Chondrocyte (in vitro differentiated cells): ENCODE measurements around the gene PLEKHG4B. TPM values are rescaled to one million over a fixed set of nuclear protein-coding genes. Genes with fewer than 3 reads are reported as not detected.
A peak's percentile ranks its signal among the peaks of the same experiment; 100 is the strongest.

Experiments
- DNase-seq: peaks from one replicate; pipeline ENCODE4 v3.0.0; 2021; ENCODE audit warnings: mixed read lengths, low spot score
- H3K27ac Mint-ChIP-seq: one replicate; pipeline ENCODE4 v1.8.0; 2021; ENCODE audit warnings: mild to moderate bottlenecking, moderate library complexity, mixed read lengths; ENCODE audit not compliant: unreplicated experiment
- H3K27me3 Mint-ChIP-seq: 2 replicates; pipeline ENCODE4 v1.8.0; 2021; ENCODE audit warnings: low read depth, mixed read lengths
- H3K36me3 Mint-ChIP-seq: 2 replicates; pipeline ENCODE4 v1.8.0; 2021; ENCODE audit warnings: low read depth, mixed read lengths
- H3K4me1 Mint-ChIP-seq: 2 replicates; pipeline ENCODE4 v1.8.0; 2021; ENCODE audit warnings: low read depth, mild to moderate bottlenecking, mixed read lengths
- H3K4me3 Mint-ChIP-seq: one replicate; pipeline ENCODE4 v1.8.0; 2021; ENCODE audit warnings: mild to moderate bottlenecking, moderate library complexity, mixed read lengths; ENCODE audit not compliant: unreplicated experiment
- H3K9me3 Mint-ChIP-seq: 2 replicates; pipeline ENCODE4 v1.8.0; 2021; ENCODE audit warnings: low read depth, mixed read lengths
- total RNA-seq: library from RNA; stranded (reverse); gene quantifications from 3 replicates; pipeline ENCODE4 v1.2.1, GENCODE V29; 2021
- TF ChIP-seq, protein P1 (sequence below): fragments of 200-600 bp; sonication (generic); IDR thresholded peaks from 2 replicates; pipeline ENCODE4 v1.5.0; 2021; ENCODE audit warnings: antibody characterized with exemption, mild to moderate bottlenecking, moderate library complexity

Gene PLEKHG4B
- total RNA-seq, 1 donor from 2014 or later: 2.0 TPM

DNA sequence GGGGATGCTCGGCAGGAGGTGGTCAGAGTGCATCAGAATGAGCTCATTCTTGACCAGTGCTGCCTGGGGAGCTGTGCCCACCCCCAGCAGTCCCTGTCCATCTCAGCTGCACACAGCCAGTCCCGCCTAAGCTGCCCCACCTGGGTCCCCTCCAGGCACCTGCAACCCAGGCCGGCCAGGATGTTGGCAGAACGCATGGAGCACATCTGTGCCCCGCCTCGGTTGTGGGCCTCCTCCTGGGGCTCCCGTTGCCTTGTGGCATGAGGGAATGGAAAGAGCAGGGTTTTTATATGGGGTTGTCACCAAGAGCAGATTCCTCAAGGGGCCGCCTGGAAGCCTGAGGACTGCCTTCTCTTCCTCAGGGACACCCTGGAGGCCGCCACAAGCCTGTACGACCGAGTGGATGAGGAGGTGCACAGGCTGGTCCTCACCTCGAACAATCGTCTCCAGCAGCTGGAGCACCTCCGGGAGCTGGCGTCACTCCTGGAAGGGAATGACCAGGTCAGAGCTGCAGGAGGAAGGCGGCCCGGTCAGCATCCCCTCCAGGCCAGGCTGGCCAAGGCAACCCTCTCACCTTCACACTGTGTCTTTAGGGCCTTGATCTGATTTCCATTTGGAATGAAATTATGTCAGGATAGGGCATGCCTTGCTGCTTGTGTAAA, 64.6 kb downstream of the PLEKHG4B start:
- H3K27ac Mint-ChIP-seq: no peak overlapping the region
- H3K9me3 Mint-ChIP-seq: no peaks in the 10 kb centered on the region
- peaks cover 37% of the 10 kb centered on the region for H3K4me1 Mint-ChIP-seq

DNA sequence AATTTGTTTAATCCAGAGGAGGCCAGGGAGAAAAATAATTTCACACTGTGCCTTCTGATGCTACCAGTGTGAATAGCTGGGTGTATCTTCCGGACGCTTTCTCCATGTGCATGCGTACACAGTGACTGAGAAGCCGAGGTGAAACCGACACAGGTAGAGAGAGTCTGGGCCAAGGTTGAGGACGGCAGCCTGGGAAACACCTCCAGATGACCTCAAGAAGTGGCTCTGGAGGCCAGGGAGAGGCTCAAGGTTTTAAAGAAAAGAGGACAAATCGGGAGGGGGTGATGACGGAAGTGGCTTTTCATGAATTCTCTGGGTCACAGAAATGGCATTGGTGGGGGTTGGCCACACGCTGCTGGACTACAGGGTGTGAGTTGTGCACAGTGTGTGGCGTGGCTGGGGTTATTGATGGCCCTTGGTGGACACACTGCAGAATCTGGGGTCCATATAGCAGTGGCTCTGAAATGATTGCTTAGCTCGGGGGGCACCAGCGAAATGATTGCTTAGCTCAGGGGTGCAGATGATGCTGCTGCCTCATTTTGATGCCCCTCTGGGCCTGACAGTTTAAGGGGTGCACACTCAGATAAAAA, 65.3 kb downstream of the PLEKHG4B start:
- Mint-ChIP-seq H3K4me1 (peaks cover 37% of the 10 kb centered on the region), H3K27ac (no peak overlapping the region), H3K27me3 (peaks cover 8% of the 10 kb centered on the region), H3K36me3 (peaks cover 3% of the 10 kb centered on the region), H3K4me3 (no peak overlapping the region), H3K9me3 (no peaks in the 10 kb centered on the region)
- TF ChIP-seq, protein P1, sequence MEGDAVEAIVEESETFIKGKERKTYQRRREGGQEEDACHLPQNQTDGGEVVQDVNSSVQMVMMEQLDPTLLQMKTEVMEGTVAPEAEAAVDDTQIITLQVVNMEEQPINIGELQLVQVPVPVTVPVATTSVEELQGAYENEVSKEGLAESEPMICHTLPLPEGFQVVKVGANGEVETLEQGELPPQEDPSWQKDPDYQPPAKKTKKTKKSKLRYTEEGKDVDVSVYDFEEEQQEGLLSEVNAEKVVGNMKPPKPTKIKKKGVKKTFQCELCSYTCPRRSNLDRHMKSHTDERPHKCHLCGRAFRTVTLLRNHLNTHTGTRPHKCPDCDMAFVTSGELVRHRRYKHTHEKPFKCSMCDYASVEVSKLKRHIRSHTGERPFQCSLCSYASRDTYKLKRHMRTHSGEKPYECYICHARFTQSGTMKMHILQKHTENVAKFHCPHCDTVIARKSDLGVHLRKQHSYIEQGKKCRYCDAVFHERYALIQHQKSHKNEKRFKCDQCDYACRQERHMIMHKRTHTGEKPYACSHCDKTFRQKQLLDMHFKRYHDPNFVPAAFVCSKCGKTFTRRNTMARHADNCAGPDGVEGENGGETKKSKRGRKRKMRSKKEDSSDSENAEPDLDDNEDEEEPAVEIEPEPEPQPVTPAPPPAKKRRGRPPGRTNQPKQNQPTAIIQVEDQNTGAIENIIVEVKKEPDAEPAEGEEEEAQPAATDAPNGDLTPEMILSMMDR: no peak
- DNase-seq: peak; percentile 60

More for the DNA sequence above, 64.6 kb downstream of the PLEKHG4B start:
- Mint-ChIP-seq H3K27me3 (peaks cover 8% of the 10 kb centered on the region), H3K4me3 (no peak overlapping the region), H3K36me3 (peaks cover 3% of the 10 kb centered on the region)
- TF ChIP-seq, protein P1: no peak
- peak; percentile 86 for DNase-seq

DNA sequence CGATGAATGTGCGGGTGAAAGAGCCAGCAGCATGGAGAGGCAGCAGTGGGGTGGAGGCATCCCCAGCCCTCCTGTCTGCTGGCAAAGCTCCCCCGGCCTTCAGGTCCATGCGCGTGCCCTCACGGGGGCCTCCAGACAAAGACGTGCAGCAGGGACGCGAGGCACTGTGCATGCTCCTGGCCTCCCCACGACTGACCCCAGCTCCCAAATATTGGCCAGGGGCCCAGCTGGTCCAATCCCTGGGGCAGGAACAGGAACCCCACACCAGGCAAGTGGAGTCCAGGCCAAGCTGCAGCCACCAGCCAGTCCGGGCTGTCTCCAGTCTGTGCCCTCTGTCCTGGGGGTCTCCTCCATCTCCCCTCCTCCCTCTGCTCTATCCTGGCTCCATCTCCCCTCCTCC, 65.8 kb downstream of the PLEKHG4B start:
- DNase-seq: peak; percentile 74
- no peaks in the 10 kb centered on the region for H3K9me3 Mint-ChIP-seq
- H3K27ac Mint-ChIP-seq: no peak overlapping the region
- peaks cover 8% of the 10 kb centered on the region for H3K27me3 Mint-ChIP-seq
- peaks cover 3% of the 10 kb centered on the region for H3K36me3 Mint-ChIP-seq
- TF ChIP-seq, protein P1: no peak
- H3K4me1 Mint-ChIP-seq: peaks cover 37% of the 10 kb centered on the region
- H3K4me3 Mint-ChIP-seq: no peak overlapping the region

DNA sequence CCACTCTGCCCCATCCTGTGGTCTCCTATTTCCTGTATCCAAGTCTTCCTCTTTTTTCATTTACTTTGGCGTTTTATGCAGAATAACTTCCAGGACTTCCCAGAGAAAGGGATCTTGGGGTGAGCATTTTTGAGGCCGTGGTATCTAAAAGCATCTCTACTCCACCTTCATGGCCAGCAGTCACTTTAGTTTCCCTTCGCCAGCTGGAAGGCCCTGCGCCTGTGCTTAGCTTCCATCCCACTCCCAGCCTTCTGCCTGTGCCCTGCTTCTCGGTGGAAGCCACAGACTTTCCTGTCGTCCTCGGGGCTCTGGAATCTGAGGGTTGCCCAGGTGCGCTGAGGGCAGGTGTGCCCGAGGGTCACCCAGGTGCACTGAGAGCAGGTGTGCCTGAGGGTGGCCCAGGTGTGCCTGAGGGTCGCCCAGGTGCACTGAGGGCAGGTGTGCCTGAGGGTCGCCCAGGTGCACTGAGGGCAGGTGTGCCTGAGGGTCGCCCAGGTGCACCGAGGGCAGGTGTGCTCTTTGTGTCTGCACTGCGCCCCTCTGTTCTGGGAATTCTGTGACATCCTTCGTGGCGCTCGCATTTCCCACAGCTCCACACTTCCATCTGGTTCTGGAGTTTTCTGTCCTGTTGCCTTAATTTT, 67.0 kb downstream of the PLEKHG4B start:
- peaks cover 3% of the 10 kb centered on the region for H3K36me3 Mint-ChIP-seq
- H3K27me3 Mint-ChIP-seq: peaks cover 8% of the 10 kb centered on the region
- peak; percentile 74 for DNase-seq
- no peak overlapping the region for H3K4me3 Mint-ChIP-seq
- H3K9me3 Mint-ChIP-seq: no peaks in the 10 kb centered on the region
- TF ChIP-seq, protein P1: no peak
- peaks cover 33% of the 10 kb centered on the region for H3K4me1 Mint-ChIP-seq
- H3K27ac Mint-ChIP-seq: peak overlapping the region; percentile 73

DNA sequence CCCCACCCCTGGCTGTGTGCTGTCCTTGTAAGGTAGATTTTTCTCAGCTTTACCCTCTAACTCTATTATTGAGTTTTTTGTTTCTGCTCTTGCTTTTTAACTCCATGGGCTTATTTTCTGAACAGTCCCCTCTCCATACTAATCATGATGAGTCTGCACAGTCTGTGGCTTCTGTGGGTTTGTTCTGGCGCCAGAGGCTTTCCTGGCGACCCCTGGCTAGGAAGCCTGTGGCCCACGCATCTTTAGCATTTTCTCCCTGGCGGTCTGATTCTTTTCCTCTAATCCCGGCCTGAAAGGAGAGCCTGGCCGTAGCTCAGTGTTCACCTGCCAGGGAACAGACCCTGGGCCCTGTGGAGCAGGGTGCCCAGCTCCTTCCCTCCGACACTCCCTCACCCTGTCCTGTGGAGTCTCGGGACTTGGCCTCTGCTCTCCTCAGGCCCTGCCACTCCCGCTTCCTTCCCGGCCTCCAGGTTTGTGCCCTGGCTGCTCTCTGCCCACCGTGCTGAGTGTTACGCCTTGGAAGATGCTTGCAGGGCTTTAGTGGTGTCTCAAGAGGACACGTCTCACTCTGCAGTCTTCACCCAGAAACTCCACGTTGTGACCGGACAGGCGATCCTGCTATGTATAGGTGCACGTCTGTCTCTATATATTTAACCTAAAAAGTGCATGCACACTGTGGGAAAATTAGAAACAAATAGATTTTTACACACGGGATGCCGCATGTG, 67.6 kb downstream of the PLEKHG4B start:
- Mint-ChIP-seq H3K9me3 (no peaks in the 10 kb centered on the region), H3K27ac (peak overlapping the region; percentile 73), H3K4me1 (peaks cover 28% of the 10 kb centered on the region), H3K36me3 (peaks cover 2% of the 10 kb centered on the region), H3K4me3 (no peak overlapping the region), H3K27me3 (peaks cover 6% of the 10 kb centered on the region)
- peak; percentile 67 for DNase-seq
- TF ChIP-seq, protein P1: no peak
